ENCODE measurements around the gene ARSI.

- no peak for TF ChIP-seq GATA2 (IDR thresholded peaks at IDR 0.05; ENCODE audit: low read depth, low read length)
- TF ChIP-seq GATA3 (IDR thresholded peaks at IDR 0.05; ENCODE audit: low read depth, low read length), result no peak
These were observed 51.2 kb downstream of the ARSI start for GRCh38 chr5:150251504-150251903.

Measured in SH-SY5Y (cell line).